HepG2 (cell line): Measurements from ENCODE around the gene NPB. TPM values are rescaled to one million over a fixed set of nuclear protein-coding genes. Genes with fewer than 3 reads are reported as not detected.

Experiments
- ARID2 ChIP-seq: sonication (generic); formaldehyde crosslinking; IDR thresholded peaks from 2 replicates; pipeline ENCODE4 v1.8.1; 2022; ENCODE audit warnings: mild to moderate bottlenecking, missing genetic modification reagents, borderline replicate concordance
- ATF7-NPFF ChIP-seq: sonication (generic); formaldehyde crosslinking; IDR thresholded peaks from 2 replicates; pipeline ENCODE4 v1.8.1; 2023; ENCODE audit warnings: mild to moderate bottlenecking, low read depth, missing genetic modification reagents, moderate library complexity
- CBX5 ChIP-seq: sonication (generic); formaldehyde crosslinking; IDR thresholded peaks from 2 replicates; pipeline ENCODE4 v1.4.0; 2020; ENCODE audit warnings: missing genetic modification reagents, borderline replicate concordance
- FOXO1 ChIP-seq: sonication (generic); formaldehyde crosslinking; IDR thresholded peaks from 2 replicates; pipeline ENCODE4 v1.4.0; 2020; ENCODE audit warnings: missing genetic modification reagents
- KDM2A ChIP-seq: sonication (generic); formaldehyde crosslinking; IDR thresholded peaks from 2 replicates; pipeline ENCODE4 v1.4.0; 2020; ENCODE audit warnings: low read depth, missing genetic modification reagents, borderline replicate concordance
- MAFK ChIP-seq, 2 experiments: IDR thresholded peaks in 1 of 2; conservative IDR thresholded peaks in 1 of 2; 2 replicates each; pipeline ENCODE4 v1.6.1; 2011; ENCODE audit warnings: improper control_type of control experiment in 2 of 2, low read length in 2 of 2
- NFRKB ChIP-seq: fragments of 450-650 bp; IDR thresholded peaks from 2 replicates; pipeline ENCODE4 v1.6.1; 2017
- NONO ChIP-seq, 2 experiments: fragments of 450-650 bp in 1 of 2; sonication (generic) in 1 of 2; formaldehyde crosslinking in 1 of 2; IDR thresholded peaks in 1 of 2; conservative IDR thresholded peaks in 1 of 2; 2 replicates each; pipeline versions ENCODE4 v1.6.1 to v1.8.0; 2017 to 2022; ENCODE audit warnings: mild to moderate bottlenecking in 1 of 2, missing genetic modification reagents in 1 of 2, moderate library complexity in 1 of 2
- POGK ChIP-seq: sonication (generic); formaldehyde crosslinking; conservative IDR thresholded peaks from 2 replicates; pipeline ENCODE4 v1.8.0; 2022; ENCODE audit warnings: mild to moderate bottlenecking, moderate library complexity, missing genetic modification reagents
- POLR2AphosphoS2 ChIP-seq: IDR thresholded peaks from 2 replicates; pipeline ENCODE4 v1.6.1; 2011; ENCODE audit warnings: low read depth, low read length, improper control_type of control experiment
- RBM22 ChIP-seq: fragments of 200-400 bp; formaldehyde crosslinking; optimal IDR thresholded peaks from 2 replicates; pipeline ENCODE3; 2017; ENCODE audit warnings: mild to moderate bottlenecking, low read length, moderate library complexity
- RNF219 ChIP-seq: sonication (generic); formaldehyde crosslinking; IDR thresholded peaks from 2 replicates; pipeline ENCODE4 v1.5.0; 2020; ENCODE audit warnings: mild to moderate bottlenecking, missing genetic modification reagents
- SALL1 ChIP-seq: sonication (generic); formaldehyde crosslinking; IDR thresholded peaks from 2 replicates; pipeline ENCODE4 v1.8.0; 2022; ENCODE audit warnings: mild to moderate bottlenecking, missing genetic modification reagents
- ZFP62 ChIP-seq: sonication (generic); formaldehyde crosslinking; IDR thresholded peaks from 2 replicates; pipeline ENCODE4 v1.4.0; 2020; ENCODE audit warnings: missing genetic modification reagents
- ZFP91 ChIP-seq: sonication (generic); formaldehyde crosslinking; IDR thresholded peaks from 2 replicates; pipeline ENCODE4 v1.9.0; 2022; ENCODE audit warnings: missing genetic modification reagents, mild to moderate bottlenecking, borderline replicate concordance
- ZFYVE20 ChIP-seq: sonication (generic); formaldehyde crosslinking; IDR thresholded peaks from 2 replicates; pipeline ENCODE4 v1.8.0; 2023; ENCODE audit warnings: low read depth, mild to moderate bottlenecking, moderate library complexity, missing genetic modification reagents, borderline replicate concordance
- ZNF331 ChIP-seq: sonication (generic); formaldehyde crosslinking; IDR thresholded peaks from 2 replicates; pipeline ENCODE4 v1.4.0; 2020; ENCODE audit warnings: missing genetic modification reagents
- ZNF333 ChIP-seq: sonication (generic); formaldehyde crosslinking; IDR thresholded peaks from 2 replicates; pipeline ENCODE4 v1.4.0; 2020; ENCODE audit warnings: mild to moderate bottlenecking, missing genetic modification reagents, borderline replicate concordance
- ZNF574 ChIP-seq: sonication (generic); formaldehyde crosslinking; IDR thresholded peaks from 2 replicates; pipeline ENCODE4 v1.4.0; 2020; ENCODE audit warnings: missing genetic modification reagents
- ZNF605 ChIP-seq: sonication (generic); formaldehyde crosslinking; IDR thresholded peaks from 2 replicates; pipeline ENCODE4 v1.8.0; 2022; ENCODE audit warnings: mild to moderate bottlenecking, missing genetic modification reagents
- polyA plus RNA-seq, 8 experiments: library from polyadenylated mRNA; depleted of rRNA in 3 of 8; stranded (reverse) in 7 of 8; unstranded in 1 of 8; fragments of >200 nt; fragmentation: Illumina TruSeq in 4 of 8; extraction: Trizol in 4 of 8; gene quantifications; 2 replicates each; pipeline versions ENCODE4 v1.2.1 to v1.2.3, GENCODE V29; 2011 to 2016; ENCODE audit warnings: low read depth in 4 of 8, missing spikeins in 1 of 8, mixed read lengths in 1 of 8; ENCODE audit not compliant: insufficient read depth in 1 of 8
- total RNA-seq, 5 experiments: library from RNA; depleted of rRNA; stranded (reverse); fragments of >200 nt; fragmentation: Illumina TruSeq; extraction: Trizol; gene quantifications; 2 replicates each; pipeline ENCODE4 v1.2.3, GENCODE V29; 2016; ENCODE audit warnings: low read depth in 1 of 5

NPB gene
- total and polyA plus RNA-seq, 2 of the 13 experiments (the other 11 are each of a cell fraction or from before 2014, with no cell fraction given) = 0.11 to 0.93 TPM

GRCh38 chr17:81909966-81910839 is 8.2 kb downstream of the NPB start (continued):
- TF ChIP-seq NONO (IDR thresholded peaks at IDR 0.05) = no peak
- TF ChIP-seq NONO (CRISPR knock-in tag; conservative IDR thresholded peaks at IDR 0.05) = peak; percentile 98
- peak; percentile 22 for TF ChIP-seq FOXO1 (CRISPR knock-in tag)
- peak; percentile 82; the same call in 1 of the 2 replicates for TF ChIP-seq ZFP91
- peak; percentile 60; the same call in 1 of the 2 replicates for TF ChIP-seq POGK (CRISPR knock-in tag)
- peak; percentile 83 for TF ChIP-seq RBM22
- no peak for TF ChIP-seq NFRKB
- no peak for TF ChIP-seq RNF219 (CRISPR knock-in tag)
- peak; percentile 54; the same call in 1 of the 2 replicates for TF ChIP-seq ZNF333 (CRISPR knock-in tag)
- TF ChIP-seq POLR2AphosphoS2 = peak; percentile 79; the same call in 1 of the 2 replicates
- TF ChIP-seq ZNF605 (CRISPR knock-in tag) = no peak
- peak; percentile 80 for TF ChIP-seq KDM2A (CRISPR knock-in tag)
- TF ChIP-seq CBX5 (CRISPR knock-in tag) = peak; percentile 90; the same call in 1 of the 2 replicates
- peak; percentile 80; the same call in 1 of the 2 replicates for TF ChIP-seq SALL1 (CRISPR knock-in tag)
- no peak for TF ChIP-seq ATF7-NPFF (CRISPR knock-in tag)
- no peak for TF ChIP-seq ARID2 (CRISPR knock-in tag)
- TF ChIP-seq ZFYVE20 (CRISPR knock-in tag) = 0 out of 2 replicates have a peak, but pooled peaks have one; percentile 14
- TF ChIP-seq ZNF331 (CRISPR knock-in tag) = peak; percentile 83
- no peak for TF ChIP-seq MAFK (conservative IDR thresholded peaks at IDR 0.05 in 1 of 2, IDR thresholded peaks at IDR 0.05 in 1 of 2; ENCODE audit: low read length in 2 of 2)
- peak; percentile 87 for TF ChIP-seq ZNF574 (CRISPR knock-in tag)
- TF ChIP-seq ZFP62 (CRISPR knock-in tag) = no peak
